HK-2 (cell line): ENCODE measurements around the gene APEH.

Source experiments
- DNase-seq: peaks from one replicate; pipeline ENCODE4 v3.0.0-alpha.2; 2018; ENCODE audit not compliant: unreplicated experiment

Gene APEH

DNA sequence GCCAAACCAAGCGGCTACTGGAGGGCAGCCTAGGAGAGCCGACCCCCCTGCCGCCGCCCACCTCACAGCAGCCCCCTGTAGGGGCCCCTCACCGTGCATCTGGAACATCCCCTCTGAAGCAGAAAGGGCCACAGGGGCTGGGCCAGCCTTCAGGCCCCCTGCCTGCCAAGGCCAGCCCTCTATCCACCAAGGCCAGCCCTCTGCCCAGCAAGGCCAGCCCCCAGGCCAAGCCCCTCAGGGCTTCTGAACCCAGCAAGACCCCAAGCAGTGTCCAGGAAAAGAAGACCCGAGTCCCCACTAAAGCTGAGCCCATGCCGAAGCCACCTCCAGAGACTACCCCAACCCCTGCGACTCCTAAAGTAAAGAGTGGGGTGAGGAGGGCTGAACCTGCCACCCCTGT is 23.5 kb upstream of the APEH start:
- no peak for DNase-seq

DNA sequence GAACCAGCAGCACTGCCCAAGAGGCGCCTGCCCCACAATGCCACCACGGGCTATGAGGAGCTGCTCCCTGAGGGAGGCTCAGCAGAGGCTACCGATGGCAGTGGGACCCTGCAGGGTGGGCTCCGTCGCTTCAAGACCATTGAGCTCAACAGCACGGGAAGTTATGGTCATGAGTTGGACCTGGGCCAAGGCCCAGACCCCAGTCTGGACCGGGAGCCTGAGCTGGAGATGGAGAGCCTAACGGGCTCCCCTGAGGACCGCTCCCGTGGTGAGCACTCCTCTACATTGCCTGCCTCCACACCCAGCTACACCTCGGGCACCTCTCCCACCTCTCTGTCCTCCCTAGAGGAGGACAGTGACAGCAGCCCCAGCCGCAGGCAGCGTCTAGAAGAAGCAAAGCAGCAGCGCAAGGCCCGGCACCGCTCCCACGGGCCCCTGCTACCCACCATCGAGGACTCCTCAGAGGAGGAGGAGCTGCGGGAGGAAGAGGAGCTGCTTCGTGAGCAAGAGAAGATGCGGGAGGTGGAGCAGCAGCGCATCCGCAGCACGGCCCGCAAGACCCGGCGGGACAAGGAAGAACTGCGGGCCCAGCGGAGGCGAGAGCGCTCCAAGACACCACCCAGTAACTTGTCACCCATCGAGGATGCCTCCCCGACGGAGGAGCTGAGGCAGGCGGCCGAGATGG is 21.8 kb upstream of the APEH start:
- no peak for DNase-seq

DNA sequence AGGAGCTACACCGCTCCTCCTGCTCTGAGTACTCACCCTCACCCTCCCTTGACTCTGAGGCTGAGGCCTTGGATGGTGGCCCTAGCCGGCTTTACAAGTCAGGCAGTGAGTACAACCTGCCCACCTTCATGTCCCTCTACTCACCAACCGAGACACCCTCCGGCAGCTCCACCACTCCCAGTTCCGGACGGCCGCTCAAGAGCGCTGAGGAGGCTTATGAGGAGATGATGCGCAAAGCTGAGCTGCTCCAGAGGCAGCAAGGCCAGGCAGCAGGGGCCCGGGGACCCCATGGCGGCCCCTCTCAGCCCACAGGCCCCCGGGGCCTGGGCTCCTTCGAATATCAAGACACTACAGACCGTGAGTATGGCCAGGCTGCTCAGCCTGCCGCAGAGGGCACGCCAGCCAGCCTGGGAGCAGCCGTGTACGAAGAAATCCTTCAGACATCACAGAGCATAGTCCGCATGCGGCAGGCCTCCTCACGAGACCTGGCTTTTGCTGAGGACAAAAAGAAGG is 21.2 kb upstream of the APEH start:
- DNase-seq = no peak

DNA sequence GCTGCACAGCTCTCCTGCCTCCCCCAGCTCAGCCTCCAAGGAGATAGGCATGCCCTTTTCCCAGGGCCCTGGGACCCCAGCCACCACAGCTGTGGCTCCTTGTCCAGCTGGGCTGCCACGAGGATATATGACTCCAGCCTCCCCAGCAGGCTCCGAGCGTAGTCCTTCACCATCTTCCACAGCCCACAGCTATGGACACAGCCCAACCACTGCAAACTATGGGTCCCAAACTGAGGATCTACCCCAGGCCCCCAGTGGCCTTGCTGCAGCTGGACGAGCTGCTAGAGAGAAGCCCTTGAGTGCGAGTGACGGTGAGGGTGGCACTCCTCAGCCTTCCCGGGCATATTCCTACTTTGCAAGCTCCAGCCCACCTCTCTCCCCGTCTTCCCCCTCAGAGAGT is 20.5 kb upstream of the APEH start:
- no peak for DNase-seq

DNA sequence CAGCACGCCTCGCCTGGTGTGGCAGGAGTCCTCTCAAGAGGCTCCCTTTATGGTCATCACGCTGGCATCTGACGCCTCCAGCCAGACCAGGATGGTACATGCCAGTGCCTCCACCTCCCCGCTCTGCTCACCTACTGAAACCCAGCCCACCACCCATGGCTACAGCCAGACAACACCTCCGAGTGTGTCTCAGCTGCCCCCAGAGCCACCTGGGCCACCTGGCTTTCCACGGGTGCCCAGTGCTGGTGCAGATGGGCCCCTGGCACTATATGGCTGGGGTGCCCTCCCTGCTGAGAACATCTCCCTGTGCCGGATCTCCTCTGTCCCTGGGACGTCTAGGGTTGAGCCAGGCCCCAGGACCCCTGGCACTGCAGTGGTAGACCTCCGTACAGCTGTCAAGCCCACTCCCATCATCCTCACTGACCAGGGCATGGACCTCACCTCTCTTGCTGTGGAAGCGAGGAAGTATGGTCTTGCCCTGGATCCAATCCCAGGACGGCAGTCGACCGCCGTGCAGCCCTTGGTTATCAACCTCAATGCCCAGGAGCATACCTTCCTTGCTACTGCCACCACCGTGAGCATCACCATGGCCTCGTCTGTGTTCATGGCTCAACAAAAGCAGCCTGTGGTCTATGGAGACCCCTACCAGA is 19.9 kb upstream of the APEH start:
- no peak for DNase-seq

DNA sequence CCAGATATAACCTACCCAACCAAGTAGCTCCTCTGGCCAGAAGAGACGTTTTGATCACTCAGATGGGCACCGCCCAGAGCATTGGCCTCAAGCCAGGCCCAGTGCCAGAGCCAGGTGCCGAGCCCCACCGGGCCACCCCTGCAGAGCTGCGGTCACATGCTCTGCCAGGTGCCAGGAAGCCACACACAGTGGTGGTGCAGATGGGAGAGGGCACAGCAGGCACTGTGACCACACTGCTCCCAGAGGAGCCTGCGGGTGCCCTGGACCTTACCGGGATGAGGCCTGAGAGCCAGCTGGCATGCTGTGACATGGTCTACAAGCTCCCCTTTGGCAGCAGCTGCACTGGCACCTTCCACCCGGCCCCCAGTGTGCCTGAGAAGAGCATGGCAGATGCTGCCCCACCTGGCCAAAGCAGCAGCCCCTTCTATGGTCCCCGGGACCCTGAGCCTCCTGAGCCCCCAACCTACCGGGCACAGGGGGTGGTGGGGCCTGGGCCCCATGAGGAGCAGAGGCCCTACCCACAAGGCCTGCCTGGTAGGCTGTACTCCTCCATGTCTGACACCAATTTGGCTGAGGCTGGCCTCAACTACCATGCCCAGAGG is 19.1 kb upstream of the APEH start:
- no peak for DNase-seq

DNA sequence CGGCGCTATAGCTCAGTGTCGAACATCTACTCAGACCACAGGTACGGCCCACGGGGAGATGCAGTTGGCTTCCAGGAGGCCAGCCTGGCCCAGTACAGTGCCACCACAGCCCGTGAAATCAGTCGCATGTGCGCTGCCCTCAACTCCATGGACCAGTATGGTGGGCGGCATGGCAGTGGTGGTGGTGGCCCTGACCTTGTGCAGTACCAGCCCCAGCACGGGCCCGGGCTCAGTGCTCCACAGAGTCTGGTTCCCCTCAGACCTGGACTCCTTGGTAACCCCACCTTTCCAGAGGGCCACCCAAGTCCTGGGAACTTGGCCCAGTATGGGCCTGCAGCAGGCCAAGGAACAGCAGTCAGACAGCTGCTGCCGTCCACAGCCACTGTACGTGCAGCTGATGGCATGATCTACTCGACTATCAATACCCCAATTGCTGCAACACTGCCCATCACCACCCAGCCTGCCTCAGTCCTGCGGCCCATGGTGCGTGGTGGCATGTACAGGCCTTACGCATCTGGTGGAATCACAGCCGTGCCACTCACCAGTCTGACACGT is 18.3 kb upstream of the APEH start:
- no peak for DNase-seq

DNA sequence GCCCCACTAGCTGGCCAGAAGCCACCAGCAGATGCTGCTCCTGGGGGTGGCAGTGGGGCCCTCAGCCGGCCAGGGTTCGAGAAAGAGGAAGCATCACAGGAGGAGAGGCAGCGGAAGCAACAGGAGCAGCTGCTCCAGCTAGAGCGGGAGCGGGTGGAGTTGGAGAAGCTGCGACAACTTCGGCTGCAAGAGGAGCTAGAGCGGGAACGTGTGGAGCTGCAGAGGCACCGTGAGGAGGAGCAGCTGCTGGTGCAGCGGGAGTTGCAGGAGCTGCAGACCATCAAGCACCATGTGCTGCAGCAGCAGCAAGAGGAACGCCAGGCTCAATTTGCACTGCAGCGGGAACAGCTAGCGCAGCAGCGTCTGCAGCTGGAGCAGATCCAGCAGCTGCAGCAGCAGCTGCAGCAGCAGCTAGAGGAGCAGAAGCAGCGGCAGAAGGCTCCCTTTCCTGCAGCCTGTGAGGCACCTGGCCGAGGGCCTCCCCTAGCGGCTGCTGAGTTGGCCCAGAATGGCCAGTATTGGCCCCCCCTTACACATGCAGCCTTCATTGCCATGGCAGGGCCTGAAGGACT is 17.5 kb upstream of the APEH start:
- DNase-seq = no peak

DNA sequence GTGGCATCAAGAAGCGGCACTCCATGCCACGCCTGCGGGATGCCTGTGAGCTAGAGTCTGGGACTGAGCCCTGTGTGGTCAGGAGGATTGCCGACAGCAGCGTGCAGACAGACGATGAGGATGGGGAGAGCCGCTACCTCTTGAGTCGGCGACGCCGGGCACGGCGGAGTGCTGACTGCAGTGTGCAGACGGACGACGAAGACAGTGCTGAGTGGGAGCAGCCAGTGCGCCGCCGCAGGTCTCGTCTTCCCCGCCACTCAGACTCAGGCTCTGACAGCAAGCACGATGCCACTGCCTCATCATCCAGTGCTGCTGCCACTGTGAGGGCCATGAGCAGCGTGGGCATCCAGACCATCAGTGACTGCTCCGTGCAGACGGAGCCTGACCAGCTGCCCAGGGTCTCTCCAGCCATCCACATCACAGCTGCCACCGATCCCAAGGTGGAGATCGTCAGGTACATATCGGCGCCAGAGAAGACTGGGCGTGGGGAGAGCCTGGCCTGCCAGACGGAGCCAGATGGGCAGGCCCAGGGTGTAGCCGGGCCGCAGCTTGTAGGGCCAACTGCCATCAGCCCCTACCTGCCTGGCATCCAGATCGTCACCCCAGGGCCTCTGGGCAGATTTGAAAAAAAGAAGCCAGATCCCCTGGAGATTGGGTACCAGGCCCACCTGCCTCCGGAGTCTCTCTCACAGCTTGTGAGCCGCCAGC is 16.8 kb upstream of the APEH start:
- no peak for DNase-seq

DNA sequence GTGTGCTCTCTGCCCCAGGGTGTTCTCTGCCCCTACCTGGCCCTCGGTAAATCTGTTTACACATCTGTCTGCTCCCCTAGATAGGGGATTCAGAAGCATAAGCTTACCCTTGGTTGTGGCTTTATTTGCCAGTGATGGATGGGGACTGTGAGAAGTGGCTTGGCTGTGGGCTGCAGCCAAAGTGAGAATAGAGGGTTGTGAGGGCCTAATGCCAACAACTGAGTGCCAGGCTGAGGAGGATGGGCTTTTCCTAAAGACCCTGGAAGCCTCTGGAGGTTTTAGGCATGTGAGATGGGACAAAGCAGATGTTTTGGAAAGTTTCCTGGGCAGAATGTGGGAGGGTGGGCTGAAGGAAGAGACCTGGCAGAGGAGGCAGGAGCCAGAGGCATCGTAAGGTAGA is 15.4 kb upstream of the APEH start:
- DNase-seq = no peak

DNA sequence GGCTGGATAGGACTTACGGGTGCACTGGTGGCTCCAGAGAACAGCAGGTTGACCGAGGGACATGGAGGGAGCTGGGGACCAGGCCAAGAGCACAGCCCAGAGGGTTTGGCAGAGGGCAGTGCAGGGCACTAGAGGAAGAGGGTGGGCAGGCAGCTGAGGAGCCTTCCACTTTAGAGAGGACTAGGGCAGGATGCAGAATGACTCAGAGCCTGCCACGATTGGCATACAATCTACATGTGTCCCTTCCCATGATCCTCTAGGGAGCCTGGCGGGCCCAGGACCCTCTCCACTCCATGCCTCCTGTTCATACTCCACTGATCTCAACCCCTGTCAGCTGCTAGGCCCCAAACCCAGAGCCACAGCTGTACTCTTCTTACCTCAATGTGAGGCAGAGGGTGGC is 14.4 kb upstream of the APEH start:
- DNase-seq = no peak

DNA sequence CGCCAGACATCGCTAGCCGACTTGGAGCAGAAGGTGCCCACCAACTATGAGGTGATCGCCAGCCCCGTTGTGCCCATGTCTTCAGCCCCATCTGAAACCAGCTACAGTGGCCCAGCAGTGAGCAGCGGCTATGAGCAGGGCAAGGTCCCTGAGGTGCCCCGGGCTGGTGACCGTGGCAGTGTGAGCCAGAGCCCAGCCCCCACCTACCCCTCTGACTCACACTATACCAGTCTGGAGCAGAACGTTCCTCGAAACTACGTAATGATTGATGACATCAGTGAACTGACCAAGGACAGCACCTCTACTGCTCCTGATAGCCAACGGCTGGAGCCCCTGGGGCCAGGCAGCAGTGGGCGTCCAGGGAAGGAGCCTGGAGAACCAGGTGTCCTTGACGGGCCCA is 12.9 kb upstream of the APEH start:
- DNase-seq = peak; percentile 45

DNA sequence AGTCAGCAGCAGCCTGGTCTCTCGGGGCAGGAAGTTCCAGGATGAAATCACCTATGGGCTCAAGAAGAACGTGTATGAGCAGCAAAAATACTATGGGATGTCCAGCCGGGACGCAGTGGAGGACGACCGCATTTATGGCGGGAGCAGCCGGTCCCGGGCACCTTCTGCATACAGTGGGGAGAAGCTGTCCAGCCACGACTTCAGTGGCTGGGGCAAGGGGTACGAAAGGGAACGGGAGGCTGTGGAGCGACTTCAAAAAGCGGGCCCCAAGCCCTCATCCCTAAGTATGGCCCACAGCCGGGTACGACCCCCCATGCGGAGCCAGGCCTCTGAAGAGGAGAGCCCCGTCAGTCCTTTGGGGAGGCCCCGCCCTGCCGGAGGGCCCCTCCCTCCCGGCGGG is 12.1 kb upstream of the APEH start:
- no peak for DNase-seq

DNA sequence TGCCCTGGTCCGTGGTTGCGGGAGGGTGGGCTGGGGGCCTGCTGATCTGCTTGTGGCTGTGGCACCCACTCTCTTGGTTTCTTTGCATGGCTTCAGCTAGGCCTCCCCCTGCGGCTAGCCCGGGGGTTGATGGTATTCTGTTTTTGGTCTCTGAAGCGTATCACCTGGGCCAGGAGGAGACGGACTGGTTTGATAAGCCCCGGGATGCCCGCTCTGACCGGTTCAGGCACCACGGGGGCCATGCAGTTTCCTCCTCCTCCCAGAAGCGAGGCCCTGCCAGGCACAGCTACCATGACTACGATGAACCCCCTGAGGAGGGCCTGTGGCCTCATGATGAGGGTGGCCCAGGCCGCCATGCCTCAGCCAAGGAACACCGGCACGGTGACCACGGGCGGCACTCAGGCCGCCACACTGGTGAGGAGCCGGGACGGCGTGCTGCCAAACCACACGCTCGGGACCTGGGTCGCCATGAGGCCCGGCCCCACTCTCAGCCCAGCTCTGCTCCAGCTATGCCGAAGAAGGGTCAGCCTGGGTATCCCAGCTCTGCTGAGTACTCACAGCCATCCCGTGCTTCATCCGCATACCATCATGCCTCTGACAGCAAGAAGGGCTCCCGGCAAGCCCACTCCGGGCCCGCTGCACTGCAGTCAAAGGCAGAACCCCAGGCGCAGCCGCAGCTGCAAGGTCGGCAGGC is 11.3 kb upstream of the APEH start:
- DNase-seq = no peak

DNA sequence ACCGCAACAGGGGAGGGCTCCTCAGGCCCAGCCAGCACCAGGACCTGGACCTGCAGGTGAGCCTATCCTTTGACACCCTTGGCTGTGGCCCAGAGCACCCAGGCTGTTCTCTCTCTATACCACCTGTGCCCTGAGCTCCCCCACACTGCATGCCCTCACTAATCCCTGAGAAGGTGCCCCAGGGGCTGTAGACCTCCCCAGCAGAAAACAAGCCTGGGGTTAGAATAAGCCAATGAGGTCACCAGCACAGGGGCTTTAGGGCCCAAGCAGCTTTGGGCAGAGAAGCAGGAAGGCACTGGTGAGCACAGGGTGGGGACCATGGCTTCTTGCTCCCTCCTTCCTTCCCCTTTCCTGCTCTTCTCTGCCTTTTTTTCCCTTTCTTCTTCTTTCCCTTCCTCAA is 10.3 kb upstream of the APEH start:
- no peak for DNase-seq

DNA sequence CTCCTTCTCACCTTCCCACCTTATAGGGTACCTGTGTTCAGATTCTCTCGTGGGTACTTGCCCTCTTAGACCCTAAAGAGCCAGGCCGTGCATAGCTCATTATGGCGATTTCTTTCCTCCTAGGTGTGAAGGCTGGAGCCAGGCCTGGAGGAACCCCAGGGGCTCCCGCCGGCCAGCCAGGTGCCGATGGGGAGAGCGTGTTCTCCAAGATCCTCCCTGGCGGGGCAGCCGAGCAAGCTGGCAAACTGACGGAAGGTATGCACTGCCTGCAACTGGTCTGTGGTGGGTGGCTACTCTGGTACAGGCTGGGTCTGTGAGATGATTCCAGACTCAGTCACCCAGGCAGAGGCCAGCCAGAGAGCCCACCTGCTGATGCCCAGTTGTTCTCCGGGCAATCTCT is 9.9 kb upstream of the APEH start:
- DNase-seq = no peak

DNA sequence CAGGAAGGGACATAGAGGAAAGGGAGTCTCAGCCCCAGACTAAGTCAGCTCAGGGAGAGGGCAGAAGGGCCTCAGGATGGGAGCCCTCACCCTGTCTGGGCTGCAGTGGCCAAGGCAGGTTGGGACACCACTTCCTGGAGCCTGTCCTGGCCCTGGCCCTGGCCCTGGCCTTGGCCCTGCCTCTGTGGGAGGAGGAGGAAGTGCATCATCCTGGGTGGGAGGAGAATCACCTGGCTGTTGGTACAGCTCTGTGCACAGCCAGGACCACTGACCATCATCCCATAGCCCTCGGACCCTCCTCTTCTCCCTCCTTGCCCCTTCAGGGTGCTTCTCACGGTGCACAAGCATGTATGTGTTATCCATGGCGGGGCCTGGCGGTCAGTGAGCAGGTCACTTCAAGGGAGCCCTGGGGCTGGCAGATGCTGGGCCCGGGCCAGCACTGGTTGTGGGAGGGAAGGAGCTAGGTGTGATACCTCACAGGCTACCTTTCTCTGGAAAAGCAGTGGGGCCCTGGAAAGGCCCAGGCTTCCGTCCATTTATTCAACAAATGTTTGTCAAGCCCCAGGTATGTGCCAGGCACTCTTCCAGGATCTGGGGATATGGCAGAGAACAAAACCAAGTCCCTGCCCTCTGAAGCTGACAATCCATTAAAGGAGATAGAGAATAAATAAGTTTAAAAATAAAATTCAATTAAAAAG is 8.2 kb upstream of the APEH start:
- DNase-seq = no peak

DNA sequence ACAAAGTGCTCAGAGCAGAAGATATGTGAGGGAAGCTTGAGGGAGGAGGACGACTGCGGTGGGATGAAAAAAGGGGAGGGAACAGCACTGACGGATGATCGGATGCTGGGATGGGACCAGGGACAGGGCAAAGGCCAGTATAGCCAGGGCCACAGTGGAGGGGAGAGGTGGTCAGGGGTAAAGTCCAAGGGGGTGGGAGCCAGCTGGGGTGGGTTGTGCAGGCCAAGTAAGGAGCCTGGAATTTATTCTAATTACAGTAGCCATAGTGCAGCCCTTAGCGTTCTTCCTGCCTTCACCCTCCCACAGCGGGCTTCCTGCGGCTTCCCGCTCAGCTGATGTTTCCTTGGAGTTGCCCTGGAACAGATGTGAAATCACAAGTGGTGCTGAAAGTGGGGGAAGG is 7.6 kb upstream of the APEH start:
- DNase-seq = no peak

DNA sequence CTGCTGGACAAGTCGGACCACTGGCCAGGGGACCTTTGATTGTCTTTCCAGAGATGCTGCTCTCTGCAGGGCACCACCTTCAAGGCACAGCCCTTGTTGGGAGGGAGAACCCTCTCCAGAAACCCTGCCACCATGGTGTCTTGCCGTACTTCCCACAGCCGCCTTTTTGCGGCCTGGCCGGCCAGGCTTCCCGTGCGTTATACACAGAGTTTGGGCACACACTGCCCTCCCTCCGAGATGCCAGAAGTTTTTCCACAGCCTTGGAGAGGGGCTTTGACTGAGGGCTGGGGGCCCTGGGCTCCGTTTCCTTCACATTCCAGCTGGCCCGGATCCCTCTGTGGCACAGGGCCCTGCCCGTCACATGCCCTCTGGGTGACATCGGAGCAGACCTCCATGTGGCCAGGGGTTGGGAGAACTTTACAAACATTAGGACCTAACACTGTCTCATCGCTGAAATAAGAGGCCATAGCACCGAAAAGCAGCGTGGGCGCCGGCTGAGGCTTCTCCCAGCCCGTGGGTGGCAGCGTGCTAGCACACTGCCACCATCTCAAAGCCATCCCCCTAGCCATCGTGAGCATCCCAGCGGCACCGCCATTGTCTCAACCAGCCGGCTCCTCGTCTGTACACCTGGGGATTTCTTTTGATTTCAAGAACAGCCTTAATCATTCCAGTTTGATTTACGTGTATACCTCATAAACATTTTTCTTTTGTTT is 6.3 kb upstream of the APEH start:
- no peak for DNase-seq

DNA sequence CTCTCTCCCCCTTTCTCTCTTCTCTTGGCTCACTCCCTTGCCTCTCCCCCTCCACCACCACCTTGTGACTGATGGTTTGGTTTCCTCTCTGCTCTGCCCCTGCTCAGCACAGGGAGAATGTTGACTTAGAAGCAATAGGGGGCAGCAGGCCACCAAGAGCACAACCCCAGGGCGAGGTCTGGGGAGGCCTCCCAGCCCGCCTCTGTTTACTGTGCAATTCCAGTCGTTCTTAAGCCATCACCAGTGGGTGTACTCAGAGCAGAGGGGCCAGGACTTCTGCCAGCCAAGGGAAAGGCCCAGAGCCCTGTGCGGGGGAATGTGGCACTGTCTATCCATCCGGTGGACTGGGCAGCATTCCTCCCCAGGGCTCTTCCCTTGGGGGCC is 5.7 kb upstream of the APEH start:
- DNase-seq = peak; percentile 42
